ENCODE data around the gene SPTB.
"Not testable (repeated sequence)": the region's sequence is repeated elsewhere in the genome, so short reads cannot be mapped to it uniquely, and the experiment has no call there.

Gene SPTB

GRCh38 chr14:64879635-64880220 is at the start of gene SPTB:
TSS of gene SPTB (minus strand) at chr14:64879907. CDS start at chr14:64823094, 56,813 bp downstream.
- DNase-seq, result peak; percentile 62 to 91

DNA sequence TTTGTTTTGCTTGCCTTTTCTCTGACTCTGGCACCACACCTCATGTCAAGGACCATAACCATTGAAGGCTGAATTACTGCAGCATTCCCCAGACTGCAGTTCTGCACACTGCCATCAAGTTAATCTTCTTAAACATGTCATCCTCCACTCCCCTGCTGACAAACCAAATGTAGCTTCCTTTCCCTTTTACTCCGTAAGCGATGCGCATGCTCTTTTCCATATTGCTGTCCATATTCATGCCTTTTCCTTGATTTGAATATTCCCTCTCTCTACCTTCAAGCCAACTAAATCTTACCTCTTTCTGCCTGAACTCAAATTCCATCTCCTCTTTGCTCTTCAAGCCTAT is 49.3 kb upstream of the SPTB start:
- DNase-seq, result no peak

GRCh38 chr14:64928239-64929013 is 48.7 kb upstream of the SPTB start:
- DNase-seq, result no peak

- no peak for DNase-seq
Observed at GRCh38 chr14:64927031-64927430, 47.3 kb upstream of the SPTB start.

DNA sequence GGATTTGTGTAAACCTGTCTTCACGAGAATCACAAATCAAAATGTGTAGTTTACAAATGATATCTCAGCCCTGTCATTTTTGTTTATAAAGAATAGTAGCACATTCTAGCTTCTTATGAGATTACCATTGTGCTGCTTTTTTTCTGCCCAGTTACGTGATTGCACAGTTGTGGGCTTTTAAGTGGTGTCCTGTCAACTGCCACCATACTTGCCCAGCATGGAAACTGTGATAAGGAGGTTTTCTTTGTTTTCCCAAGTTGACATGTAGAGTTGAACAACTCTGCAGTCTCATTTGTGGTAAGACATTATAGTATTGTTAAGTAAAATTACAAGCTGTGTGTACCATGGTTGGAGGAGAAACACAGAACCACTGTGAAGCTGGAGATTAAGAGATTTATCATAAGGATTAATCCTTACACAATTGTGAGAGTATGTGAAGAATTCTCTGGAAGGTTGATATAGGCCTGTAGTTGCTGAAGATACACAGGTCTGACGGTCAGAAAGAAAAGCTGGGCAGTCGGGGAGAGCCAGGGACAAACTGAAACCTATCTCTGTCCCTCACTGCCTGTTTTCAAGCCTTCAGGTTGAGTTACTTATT is 46.8 kb upstream of the SPTB start:
- DNase-seq, result no peak

DNA sequence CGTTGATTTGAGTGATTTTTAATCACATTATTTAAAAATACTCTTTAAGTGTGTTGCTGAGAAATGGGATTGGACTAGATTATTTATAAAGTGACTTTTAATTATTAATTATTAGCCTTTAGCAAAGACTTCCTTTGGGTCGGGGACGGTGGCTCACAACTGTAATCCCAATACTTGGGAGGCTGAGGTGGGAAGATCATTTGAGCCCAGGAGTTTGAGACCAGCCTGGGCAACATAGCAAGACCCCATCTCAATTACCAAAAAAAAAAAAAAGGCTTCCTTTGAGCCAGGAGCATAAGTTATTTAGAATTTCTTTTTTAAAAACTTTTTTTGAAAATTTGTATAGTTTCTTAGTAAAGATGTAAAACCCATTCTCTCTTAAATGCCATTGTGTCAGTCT is 43.3 kb upstream of the SPTB start:
- DNase-seq, result no peak

GRCh38 chr14:64920465-64920864 is 40.8 kb upstream of the SPTB start:
- no peak for DNase-seq

DNA sequence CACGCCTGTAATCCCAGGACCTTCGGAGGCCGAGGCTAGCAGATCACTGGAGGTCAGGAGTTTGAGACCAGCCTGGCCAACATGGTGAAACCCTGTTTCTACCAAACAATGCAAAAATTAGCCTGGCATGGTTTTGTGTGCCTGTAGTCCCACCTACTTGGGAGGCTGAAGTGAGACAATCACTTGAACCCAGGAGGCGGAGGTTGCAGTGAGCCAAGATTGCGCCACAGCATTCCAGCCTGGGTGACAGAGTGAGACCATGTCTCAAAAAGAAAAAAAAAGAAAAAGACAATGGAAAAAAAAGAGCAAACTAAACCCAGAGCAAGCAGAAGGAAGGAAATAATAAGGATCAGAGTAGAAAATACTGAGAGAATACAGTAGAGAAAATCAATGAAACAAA is 39.9 kb upstream of the SPTB start:
- no peak for DNase-seq

DNA sequence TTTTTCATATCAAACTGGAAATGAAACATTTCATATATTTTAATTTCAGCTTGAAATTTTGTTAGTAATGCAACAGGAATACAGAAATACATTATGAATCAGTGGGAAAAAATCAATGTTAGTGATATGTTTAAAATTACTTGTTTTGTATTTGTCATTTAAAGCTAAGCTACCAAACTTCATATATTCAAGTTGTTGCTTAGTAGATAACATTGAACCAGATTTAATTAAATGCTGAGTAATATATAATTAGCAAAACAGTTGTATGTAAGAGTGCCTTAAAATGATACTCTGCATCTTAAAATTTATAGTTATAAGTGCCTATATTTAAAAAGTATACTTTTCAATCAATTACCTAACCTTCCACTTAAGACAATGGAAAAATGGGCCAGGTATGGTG is 39.5 kb upstream of the SPTB start:
- no peak for DNase-seq

DNA sequence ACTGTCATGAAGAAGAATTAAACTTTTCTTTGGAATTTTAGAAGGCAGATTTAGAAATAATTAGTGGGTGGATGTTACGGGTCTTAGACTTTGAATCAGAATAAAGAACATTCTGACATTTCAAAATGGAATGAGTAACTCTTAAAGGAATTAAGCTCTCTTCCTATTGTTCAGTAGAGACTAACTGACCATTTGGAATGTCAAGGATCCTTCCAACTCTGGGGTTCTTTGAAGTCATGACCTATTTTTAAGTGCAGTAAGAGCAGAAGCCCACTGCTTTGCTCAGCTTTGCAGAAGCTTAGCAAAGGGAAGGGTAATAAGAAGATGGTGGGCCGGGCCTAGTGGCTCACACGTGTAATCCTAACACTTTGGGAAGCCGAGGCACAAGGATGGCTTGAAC is 38.5 kb upstream of the SPTB start:
- DNase-seq, result no peak

DNA sequence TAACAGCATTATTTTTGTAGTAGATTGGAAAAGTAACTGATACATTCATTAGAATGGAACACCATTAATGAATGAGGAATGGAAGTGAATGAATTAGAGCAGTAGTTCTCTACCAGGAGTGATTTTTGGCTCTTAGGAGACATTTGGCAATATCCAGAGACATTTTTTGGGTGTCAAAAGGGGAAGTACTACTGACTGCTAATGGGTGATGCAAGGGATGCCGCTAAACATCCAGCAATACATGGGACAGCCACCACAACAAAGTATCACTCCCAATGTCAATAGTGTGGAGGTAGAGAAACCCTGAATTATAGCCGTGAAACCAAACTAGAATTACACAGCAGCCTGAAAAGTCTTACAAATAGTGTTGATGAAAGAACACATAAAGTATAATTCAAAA is 36.1 kb upstream of the SPTB start:
- no peak for DNase-seq

- no peak for DNase-seq
Observed at GRCh38 chr14:64915029-64915424, 35.3 kb upstream of the SPTB start.

DNA sequence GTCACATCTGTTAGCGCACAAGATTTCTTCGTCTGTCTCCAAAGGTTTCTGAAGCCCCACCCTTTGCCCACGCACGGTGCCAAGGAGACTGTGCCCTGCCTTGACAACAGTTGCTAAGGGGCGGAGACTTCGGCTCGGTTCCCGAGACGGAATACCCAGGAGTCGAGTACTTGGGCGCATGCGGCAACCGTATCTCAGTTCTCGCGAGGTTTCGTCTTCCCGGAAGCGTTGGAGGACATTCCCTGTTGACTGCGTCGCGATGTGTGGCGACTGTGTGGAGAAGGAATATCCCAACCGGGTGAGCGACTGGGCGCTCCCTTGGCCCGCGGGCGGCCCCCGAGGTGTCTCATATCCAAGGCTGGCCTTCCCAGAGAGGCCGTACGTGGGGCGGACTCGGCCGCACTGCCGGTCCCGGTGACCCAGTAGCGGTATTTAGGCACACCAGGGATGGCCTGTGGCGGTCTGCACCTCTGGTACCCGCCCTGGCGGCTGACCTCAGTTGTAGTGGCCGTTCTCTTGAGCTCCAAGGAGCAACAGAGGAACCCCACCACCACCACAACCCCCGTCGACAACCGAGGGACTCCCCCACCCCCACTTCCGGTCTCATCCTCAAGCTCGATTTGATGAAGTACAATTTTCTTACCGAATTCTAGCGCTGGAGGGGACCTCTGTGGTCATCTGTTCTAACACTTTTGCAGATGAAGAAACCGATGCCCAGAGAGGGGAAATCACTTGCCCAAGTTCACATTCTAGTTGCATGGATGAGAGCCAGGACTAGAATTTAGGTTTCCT is 34.7 kb upstream of the SPTB start, which contains the start of gene CHURC1:
Gene CHURC1 (plus strand): TSS at position 219 of the 792 bp plus-strand sequence. CDS start 41 bp downstream, at position 260.
- peak; percentile 98 to 100 for DNase-seq

DNA sequence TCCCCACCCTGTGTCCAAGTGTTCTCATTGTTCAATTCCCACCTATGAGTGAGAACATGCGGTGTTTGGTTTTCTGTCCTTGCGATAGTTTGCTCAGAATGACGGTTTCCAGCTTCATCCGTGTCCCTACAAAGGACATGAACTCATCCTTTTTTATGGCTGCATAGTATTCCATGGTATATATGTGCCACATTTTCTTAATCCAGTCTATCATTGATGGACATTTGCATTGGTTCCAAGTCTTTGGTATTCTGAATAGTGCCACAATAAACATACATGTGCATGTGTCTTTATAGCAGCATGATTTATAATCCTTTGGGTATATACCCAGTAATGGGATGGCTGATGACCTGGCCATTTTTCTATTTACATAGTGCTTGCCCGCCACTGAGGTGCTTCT is 33.8 kb upstream of the SPTB start:
- DNase-seq, result not testable (repeated sequence)

GRCh38 chr14:64912261-64912660 is 32.6 kb upstream of the SPTB start:
- DNase-seq, result no peak

GRCh38 chr14:64910847-64911495 is 31.3 kb upstream of the SPTB start:
- no peak for DNase-seq

DNA sequence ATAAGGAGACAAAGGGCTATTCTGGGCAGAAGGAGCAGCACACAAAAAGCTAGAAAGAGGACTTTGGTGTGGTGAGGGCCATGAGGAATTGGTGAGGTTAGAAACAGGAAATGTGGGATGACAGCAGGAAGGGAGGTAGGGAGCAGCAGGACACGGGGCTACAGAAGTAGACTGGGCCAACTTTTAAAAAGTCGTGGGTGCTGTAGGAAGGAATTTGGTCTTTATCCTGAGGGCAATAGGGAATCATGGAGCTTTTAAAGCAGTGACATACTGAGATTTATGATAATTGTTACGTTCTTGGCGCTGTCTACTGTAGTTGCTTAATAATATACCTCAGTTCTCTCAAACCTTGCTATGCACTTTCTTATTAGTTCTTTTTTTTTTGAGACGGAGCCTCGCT is 26.3 kb upstream of the SPTB start:
- no peak for DNase-seq

- no peak for DNase-seq
Observed at GRCh38 chr14:64899958-64900357, 20.3 kb upstream of the SPTB start.

GRCh38 chr14:64891839-64892375 is 12.2 kb upstream of the SPTB start:
- peak; percentile 30 to 64 for DNase-seq

GRCh38 chr14:64891173-64891838 is 11.6 kb upstream of the SPTB start:
- DNase-seq, result no peak

DNA sequence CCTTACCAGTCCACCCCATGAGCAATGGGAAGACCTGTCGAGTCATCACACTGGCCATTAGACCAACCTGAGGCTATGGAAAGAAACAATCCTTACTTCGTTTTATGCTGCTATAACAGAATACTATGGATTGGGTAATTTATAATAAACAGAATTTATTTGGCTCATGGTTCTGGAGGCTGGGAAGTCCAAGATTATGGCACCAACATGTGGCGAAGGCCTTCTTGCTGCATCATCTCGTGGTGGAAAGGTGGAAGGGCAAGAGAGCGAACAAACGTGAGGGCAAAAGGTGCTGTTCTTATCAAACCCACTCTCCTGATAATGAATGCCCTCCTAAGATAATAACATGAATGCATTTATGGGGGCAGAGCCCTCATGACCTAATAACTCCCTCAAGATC is 9.6 kb upstream of the SPTB start:
- DNase-seq, result no peak

GRCh38 chr14:64885559-64885958 is 5.9 kb upstream of the SPTB start:
- no peak for DNase-seq

Measured in NCI-H187 (cell line).